Measurements from ENCODE around the gene ACE.

ACE gene

DNA sequence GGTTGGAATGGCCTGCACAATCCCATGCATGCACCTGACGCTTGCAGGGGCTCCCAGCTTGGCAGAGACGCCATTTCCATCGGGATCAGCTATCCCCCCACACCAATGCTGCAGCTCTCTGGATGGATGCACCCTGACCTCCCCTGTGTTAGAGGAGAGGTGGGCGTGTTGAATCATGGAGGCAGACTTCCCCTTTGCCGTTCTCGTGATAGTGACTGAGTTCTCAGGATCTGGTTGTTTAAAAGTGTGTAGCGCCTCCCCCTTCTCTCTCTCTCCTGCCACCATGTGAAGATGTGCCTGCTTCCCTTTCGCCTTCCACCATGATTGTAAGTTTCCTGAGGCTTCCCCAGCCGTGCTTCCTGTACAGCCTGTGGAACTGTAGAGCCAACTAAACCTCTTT lies 28.5 kb downstream of the ACE start:
- Histone ChIP-seq H3K4me1 (ENCODE audit: control insufficient read depth, insufficient read depth, low read length) (no peaks in the 10 kb centered on the region), H3K4me3 (ENCODE audit: low read depth, low read length) (no peak overlapping the region), H3K36me3 (ENCODE audit: control insufficient read depth, insufficient read depth, low read length) (no peaks in the 10 kb centered on the region), H3K27me3 (ENCODE audit: control insufficient read depth, insufficient read depth, low read length) (peaks cover 8% of the 10 kb centered on the region; the same call in 1 of the 2 replicates), H3K9ac (ENCODE audit: low read length) (no peak overlapping the region), H3K9me3 (ENCODE audit: control insufficient read depth, insufficient read depth, low read depth, low read length) (peaks cover 9% of the 10 kb centered on the region), H3K27ac (ENCODE audit: low read depth, low read length) (no peak overlapping the region)

DNA sequence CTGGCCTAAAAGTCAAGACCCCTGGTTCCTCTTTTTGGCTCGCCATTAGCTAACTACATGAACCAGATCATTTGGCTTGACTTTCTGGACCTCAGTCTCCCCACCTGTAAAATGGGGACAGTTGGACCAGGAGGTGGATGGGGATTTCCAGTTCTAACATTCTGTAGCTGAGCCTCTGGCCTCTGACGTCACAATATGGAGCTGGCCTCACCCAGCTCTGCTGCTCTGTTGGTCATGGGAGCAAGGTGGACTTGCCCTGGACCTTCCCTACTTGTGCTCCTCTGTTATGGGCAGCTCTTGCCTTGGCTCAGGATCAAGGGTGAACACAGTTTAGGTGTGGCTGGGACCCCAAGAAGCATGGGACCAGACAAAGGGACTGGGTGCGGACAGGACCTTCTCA lies 29.8 kb downstream of the ACE start:
- no peaks in the 10 kb centered on the region for H3K36me3 ChIP-seq (ENCODE audit: control insufficient read depth, insufficient read depth, low read length)

DNA sequence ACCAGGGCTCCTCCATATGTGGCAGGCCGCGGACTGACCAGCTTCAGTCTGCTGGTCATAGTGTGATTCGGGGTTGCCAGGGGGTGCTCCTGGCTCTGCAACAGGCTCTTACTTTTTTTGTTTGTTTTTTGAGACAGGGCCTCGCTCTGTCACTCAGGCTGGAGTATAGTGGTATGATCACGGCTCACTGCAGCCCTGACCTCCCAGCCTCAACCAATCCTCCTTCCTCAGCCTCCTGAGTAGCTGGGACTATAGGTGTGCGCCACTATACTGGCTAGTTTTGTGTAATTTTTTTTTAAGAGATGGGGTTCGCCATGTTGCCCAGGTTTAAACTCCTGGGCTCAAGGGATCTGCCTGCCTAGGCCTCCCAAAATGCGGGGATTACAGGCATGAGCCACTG lies 34.5 kb downstream of the ACE start:
- H3K9ac ChIP-seq (ENCODE audit: low read length), result no peak overlapping the region
- H3K4me1 ChIP-seq (ENCODE audit: control insufficient read depth, insufficient read depth, low read length), result no peaks in the 10 kb centered on the region
- no peak overlapping the region for H3K4me3 ChIP-seq (ENCODE audit: low read depth, low read length)
- peaks cover 9% of the 10 kb centered on the region; the same call in 1 of the 2 replicates for H3K27me3 ChIP-seq (ENCODE audit: control insufficient read depth, insufficient read depth, low read length)
- H3K9me3 ChIP-seq (ENCODE audit: control insufficient read depth, insufficient read depth, low read depth, low read length), result no peaks in the 10 kb centered on the region
- no peak overlapping the region for H3K27ac ChIP-seq (ENCODE audit: low read depth, low read length)
- no peaks in the 10 kb centered on the region for H3K36me3 ChIP-seq (ENCODE audit: control insufficient read depth, insufficient read depth, low read length)

More for the DNA sequence above, 29.8 kb downstream of the ACE start:
- Histone ChIP-seq H3K27ac (ENCODE audit: low read depth, low read length) (no peak overlapping the region), H3K27me3 (ENCODE audit: control insufficient read depth, insufficient read depth, low read length) (no peaks in the 10 kb centered on the region; the same call in 1 of the 2 replicates), H3K4me1 (ENCODE audit: control insufficient read depth, insufficient read depth, low read length) (no peaks in the 10 kb centered on the region), H3K9ac (ENCODE audit: low read length) (no peak overlapping the region), H3K4me3 (ENCODE audit: low read depth, low read length) (no peak overlapping the region), H3K9me3 (ENCODE audit: control insufficient read depth, insufficient read depth, low read depth, low read length) (peaks cover 9% of the 10 kb centered on the region)

DNA sequence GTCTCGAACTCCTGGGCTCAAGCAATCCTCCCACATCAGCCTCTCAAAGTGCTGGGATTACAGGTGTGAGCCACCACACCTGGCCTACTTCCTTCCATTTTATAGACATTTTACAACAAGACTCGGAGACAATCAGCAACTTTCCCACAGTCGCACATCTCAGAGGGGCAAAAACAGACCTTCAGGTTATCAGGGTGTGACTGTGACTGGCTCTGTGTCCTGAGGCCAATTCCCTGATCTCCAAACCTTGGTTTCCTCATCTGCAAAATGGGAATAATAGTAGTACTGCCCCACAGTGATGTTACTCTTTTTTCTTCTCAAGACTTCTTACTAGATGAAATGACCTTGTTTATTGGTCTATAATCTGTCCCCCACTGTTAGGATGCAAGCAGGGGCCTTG lies 35.5 kb downstream of the ACE start:
- H3K27me3 ChIP-seq (ENCODE audit: control insufficient read depth, insufficient read depth, low read length), result peaks cover 9% of the 10 kb centered on the region; the same call in 1 of the 2 replicates

DNA sequence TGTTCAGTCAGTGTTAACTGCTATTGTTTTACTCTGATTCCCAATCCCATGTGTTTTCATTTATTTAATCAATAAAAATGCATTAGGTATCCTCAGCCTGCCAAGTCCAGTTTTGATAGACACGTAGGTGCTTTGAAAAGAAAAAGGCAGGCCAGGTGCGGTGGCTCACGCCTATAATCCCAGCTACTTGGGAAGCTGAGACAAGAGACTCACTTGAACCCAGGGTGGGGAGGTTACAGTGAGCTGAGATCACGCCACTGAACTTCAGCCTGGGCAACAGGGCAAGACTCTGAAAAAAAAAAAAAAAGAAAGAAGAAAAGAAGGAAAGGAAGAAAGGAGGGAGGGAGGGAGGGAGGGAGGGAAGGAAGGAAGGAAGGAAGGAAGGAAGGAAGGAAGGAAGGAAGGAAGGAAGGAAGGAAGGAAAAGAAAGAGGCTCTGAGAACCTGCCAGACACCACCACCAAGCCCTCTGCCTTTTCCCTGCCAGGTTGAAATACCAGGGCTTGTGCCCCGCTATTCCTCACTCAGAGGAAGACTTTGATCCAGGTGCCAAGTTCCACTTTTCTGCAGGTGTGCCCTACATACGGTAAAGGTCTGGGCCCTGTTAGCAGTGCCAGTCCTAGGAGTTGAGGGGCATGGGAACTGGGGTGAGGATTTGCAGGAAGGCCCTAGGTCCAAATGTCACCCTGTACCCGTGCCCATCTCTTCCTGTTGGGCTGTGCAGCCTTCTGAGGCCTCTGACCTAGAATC lies 36.2 kb downstream of the ACE start:
- H3K27me3 ChIP-seq (ENCODE audit: control insufficient read depth, insufficient read depth, low read length), result peaks cover 9% of the 10 kb centered on the region; the same call in 1 of the 2 replicates

More for the DNA sequence above, 35.5 kb downstream of the ACE start:
- no peak overlapping the region for H3K9ac ChIP-seq (ENCODE audit: low read length)
- no peak overlapping the region for H3K4me3 ChIP-seq (ENCODE audit: low read depth, low read length)
- no peaks in the 10 kb centered on the region for H3K36me3 ChIP-seq (ENCODE audit: control insufficient read depth, insufficient read depth, low read length)
- no peaks in the 10 kb centered on the region for H3K9me3 ChIP-seq (ENCODE audit: control insufficient read depth, insufficient read depth, low read depth, low read length)
- no peak overlapping the region for H3K27ac ChIP-seq (ENCODE audit: low read depth, low read length)
- H3K4me1 ChIP-seq (ENCODE audit: control insufficient read depth, insufficient read depth, low read length), result no peaks in the 10 kb centered on the region

DNA sequence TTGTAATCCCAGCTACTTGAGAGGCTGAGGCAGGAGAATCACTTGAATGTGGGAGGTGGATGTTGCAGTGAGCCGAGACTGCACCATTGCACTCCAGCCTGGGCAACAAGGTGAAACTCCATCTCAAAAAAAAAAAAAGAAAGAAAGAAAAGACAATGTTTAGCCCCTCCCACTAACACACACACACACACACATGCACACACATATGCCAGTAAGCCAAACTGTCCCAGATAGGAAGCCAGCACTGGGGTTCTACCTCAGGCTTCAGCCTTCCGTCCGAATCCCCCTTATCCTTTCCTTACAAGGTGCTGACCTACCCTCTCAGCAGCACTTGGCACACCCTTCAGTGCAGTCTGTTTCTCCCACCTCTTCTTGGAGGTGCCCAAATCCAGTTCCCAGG lies 37.6 kb downstream of the ACE start:
- Histone ChIP-seq H3K4me1 (ENCODE audit: control insufficient read depth, insufficient read depth, low read length) (no peaks in the 10 kb centered on the region), H3K9ac (ENCODE audit: low read length) (no peak overlapping the region), H3K4me3 (ENCODE audit: low read depth, low read length) (no peak overlapping the region), H3K36me3 (ENCODE audit: control insufficient read depth, insufficient read depth, low read length) (no peaks in the 10 kb centered on the region), H3K27ac (ENCODE audit: low read depth, low read length) (no peak overlapping the region), H3K27me3 (ENCODE audit: control insufficient read depth, insufficient read depth, low read length) (peaks cover 9% of the 10 kb centered on the region; the same call in 1 of the 2 replicates), H3K9me3 (ENCODE audit: control insufficient read depth, insufficient read depth, low read depth, low read length) (no peaks in the 10 kb centered on the region)

More for the DNA sequence above, 36.2 kb downstream of the ACE start:
- H3K4me1 ChIP-seq (ENCODE audit: control insufficient read depth, insufficient read depth, low read length), result no peaks in the 10 kb centered on the region
- no peak overlapping the region for H3K27ac ChIP-seq (ENCODE audit: low read depth, low read length)
- H3K9me3 ChIP-seq (ENCODE audit: control insufficient read depth, insufficient read depth, low read depth, low read length), result no peaks in the 10 kb centered on the region
- H3K4me3 ChIP-seq (ENCODE audit: low read depth, low read length), result no peak overlapping the region
- no peaks in the 10 kb centered on the region for H3K36me3 ChIP-seq (ENCODE audit: control insufficient read depth, insufficient read depth, low read length)
- H3K9ac ChIP-seq (ENCODE audit: low read length), result no peak overlapping the region

DNA sequence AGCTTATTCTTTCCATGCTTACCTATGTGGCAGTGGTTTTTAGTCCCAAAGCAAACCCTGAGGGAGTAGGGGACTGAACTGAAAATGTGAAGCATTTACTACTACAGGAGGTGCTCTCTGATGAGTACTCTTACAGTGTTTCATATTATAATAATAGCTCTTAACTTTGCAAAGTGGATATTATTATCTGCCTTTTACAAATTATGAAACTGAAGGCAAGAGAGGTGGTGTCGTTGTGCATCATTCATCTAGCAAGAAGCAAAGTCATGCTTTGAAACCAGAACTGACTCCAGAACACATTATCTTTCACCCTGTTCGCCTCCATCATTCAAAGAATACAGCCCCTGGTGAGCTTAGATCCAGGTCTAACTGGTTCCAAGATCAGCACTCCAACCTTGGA lies 38.1 kb downstream of the ACE start:
- Histone ChIP-seq H3K36me3 (ENCODE audit: control insufficient read depth, insufficient read depth, low read length) (no peaks in the 10 kb centered on the region), H3K4me3 (ENCODE audit: low read depth, low read length) (no peak overlapping the region), H3K27ac (ENCODE audit: low read depth, low read length) (no peak overlapping the region), H3K27me3 (ENCODE audit: control insufficient read depth, insufficient read depth, low read length) (peaks cover 9% of the 10 kb centered on the region; the same call in 1 of the 2 replicates), H3K9ac (ENCODE audit: low read length) (no peak overlapping the region), H3K9me3 (ENCODE audit: control insufficient read depth, insufficient read depth, low read depth, low read length) (no peaks in the 10 kb centered on the region), H3K4me1 (ENCODE audit: control insufficient read depth, insufficient read depth, low read length) (no peaks in the 10 kb centered on the region)

DNA sequence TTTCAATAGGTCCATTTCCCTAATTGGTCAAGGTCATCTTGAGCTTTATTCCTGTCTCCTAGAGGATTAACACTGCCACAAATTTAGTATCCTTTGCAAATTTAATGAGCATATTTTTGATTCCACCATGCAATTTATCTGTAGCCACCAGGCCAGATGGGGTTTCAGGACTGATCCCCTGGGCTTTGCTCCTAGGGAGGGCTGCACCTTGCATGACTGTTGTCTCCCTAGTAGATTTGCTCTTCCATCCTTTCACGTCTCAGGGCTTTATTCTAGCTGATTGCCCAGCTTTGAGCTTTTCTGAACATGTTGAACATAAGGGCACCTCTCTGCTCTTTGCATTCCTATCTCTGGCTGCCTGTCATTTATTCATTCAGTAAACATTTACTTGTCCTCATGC lies 38.6 kb downstream of the ACE start:
- Histone ChIP-seq H3K9ac (ENCODE audit: low read length) (no peak overlapping the region), H3K27ac (ENCODE audit: low read depth, low read length) (no peak overlapping the region), H3K9me3 (ENCODE audit: control insufficient read depth, insufficient read depth, low read depth, low read length) (no peaks in the 10 kb centered on the region), H3K4me1 (ENCODE audit: control insufficient read depth, insufficient read depth, low read length) (peaks cover 3% of the 10 kb centered on the region), H3K36me3 (ENCODE audit: control insufficient read depth, insufficient read depth, low read length) (no peaks in the 10 kb centered on the region), H3K4me3 (ENCODE audit: low read depth, low read length) (no peak overlapping the region), H3K27me3 (ENCODE audit: control insufficient read depth, insufficient read depth, low read length) (peaks cover 9% of the 10 kb centered on the region; the same call in 1 of the 2 replicates)

DNA sequence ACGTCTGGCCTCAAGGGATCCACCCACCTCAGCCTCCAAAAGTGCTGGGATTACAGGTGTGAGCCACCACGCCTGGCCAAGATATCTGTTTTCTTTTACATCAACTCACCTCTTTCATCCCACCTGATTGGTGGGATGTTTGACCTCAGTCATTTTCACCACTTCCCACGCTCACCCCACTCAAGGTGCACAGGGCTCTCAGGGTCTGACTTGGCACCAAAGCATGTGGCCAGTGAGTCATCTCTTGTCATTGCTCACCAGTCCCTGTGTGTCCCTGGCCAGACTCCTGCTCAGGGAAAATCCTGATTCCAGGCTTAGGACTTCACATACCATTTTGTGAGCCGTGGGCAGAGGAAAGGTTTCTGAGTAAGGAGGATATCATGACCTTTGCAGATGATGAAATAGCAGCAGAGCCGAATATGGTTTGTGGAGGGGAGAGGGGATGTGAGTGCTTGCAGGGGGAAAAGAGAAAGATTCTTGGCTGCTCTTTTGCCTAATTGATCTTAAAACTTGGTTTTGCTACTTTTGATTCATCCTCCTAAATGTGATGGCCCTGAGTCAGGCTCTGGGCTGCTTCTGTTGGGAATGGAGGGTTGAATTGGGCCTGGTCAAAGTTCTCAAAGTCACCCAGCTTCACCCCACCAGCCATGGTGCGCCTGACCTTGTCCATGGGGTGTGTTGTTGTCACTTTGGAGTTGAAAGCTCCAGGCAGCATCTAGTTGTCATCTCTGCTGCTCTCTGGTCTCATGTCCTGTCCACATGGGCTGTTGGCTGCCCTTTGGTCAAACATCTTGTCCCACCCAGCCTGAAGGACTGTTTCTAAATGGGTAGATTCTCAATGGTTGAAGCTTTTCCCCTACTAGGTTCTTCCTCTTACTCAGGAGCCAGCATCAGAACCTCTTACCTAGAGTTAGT lies 40.3 kb downstream of the ACE start:
- Histone ChIP-seq H3K36me3 (ENCODE audit: control insufficient read depth, insufficient read depth, low read length) (no peaks in the 10 kb centered on the region), H3K27ac (ENCODE audit: low read depth, low read length) (no peak overlapping the region), H3K9ac (ENCODE audit: low read length) (no peak overlapping the region), H3K27me3 (ENCODE audit: control insufficient read depth, insufficient read depth, low read length) (peaks cover 9% of the 10 kb centered on the region; the same call in 1 of the 2 replicates), H3K4me1 (ENCODE audit: control insufficient read depth, insufficient read depth, low read length) (peaks cover 9% of the 10 kb centered on the region), H3K9me3 (ENCODE audit: control insufficient read depth, insufficient read depth, low read depth, low read length) (no peaks in the 10 kb centered on the region), H3K4me3 (ENCODE audit: low read depth, low read length) (no peak overlapping the region)

DNA sequence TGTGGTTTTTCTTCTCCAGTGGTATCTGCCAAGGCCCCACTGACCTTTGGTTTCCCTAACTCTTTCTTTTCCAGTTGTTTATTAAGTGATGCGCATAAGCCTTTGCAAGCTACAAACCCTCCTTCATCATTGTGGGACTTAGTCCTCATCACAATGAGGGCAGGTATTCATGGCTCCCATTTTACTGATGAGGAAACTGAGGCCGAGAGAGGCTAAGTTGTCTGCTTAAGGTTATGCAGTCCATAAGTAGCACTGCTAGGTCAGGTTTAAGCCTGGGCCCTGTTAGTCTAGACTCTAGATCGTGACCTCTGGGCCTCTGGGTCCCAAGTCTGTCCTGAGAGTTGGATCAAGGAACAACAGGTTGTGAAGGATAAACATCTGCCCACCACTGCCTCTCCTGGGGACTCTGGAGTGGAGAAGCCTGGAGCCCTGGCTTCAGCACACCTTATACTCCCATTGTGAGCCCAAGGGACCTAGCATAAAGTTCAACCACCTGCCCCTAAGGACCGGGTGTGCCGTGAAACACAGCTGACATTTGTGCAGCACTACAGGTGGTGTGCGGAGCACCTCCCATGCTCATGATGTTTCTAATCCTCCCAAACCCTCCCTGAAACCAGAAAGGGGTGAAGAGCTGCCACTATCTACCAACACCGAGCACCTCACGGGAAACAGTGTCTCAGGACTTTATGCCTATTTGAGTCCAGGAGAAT lies 41.1 kb downstream of the ACE start:
- H3K9ac ChIP-seq (ENCODE audit: low read length), result no peak overlapping the region
- peaks cover 9% of the 10 kb centered on the region; the same call in 1 of the 2 replicates for H3K27me3 ChIP-seq (ENCODE audit: control insufficient read depth, insufficient read depth, low read length)
- H3K36me3 ChIP-seq (ENCODE audit: control insufficient read depth, insufficient read depth, low read length), result no peaks in the 10 kb centered on the region
- no peaks in the 10 kb centered on the region for H3K9me3 ChIP-seq (ENCODE audit: control insufficient read depth, insufficient read depth, low read depth, low read length)
- peaks cover 13% of the 10 kb centered on the region for H3K4me1 ChIP-seq (ENCODE audit: control insufficient read depth, insufficient read depth, low read length)
- no peak overlapping the region for H3K27ac ChIP-seq (ENCODE audit: low read depth, low read length)
- no peak overlapping the region for H3K4me3 ChIP-seq (ENCODE audit: low read depth, low read length)
